ENCODE data around the gene PTGFRN. TPM values are rescaled to one million over a fixed set of nuclear protein-coding genes. Genes with fewer than 3 reads are reported as not detected.

The PTGFRN gene
- polyA plus RNA-seq, 4 donors: 31.1 to 68.1 (median 52.9) TPM

DNA sequence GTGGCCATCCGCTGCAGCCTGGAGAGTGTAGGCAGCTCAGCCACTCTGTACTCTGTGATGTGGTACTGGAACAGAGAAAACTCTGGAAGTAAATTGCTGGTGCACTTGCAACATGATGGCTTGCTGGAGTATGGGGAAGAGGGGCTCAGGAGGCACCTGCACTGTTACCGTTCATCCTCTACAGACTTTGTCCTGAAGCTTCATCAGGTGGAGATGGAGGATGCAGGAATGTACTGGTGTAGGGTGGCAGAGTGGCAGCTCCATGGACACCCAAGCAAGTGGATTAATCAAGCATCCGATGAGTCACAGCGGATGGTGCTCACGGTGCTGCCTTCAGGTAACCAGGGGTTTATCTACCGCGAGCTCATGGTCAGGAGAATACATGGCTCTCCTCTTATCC is 115.9 kb downstream of the PTGFRN start:
- DNase-seq (ENCODE audit: low read depth in 4 of 4, low spot score in 2 of 4): no peak

GRCh38 chr1:117026361-117026760 is 116.6 kb downstream of the PTGFRN start:
- DNase-seq (ENCODE audit: low read depth in 4 of 4, low spot score in 2 of 4): no peak

- no peak for DNase-seq (ENCODE audit: low read depth in 4 of 4, low spot score in 2 of 4)
These were observed 120.0 kb downstream of the PTGFRN start for GRCh38 chr1:117029685-117030084.

- no peak for DNase-seq (ENCODE audit: low read depth in 4 of 4, low spot score in 2 of 4)
These were observed 120.7 kb downstream of the PTGFRN start for GRCh38 chr1:117030271-117030877.

GRCh38 chr1:117032266-117032665 is 122.5 kb downstream of the PTGFRN start:
- DNase-seq (ENCODE audit: low read depth in 4 of 4, low spot score in 2 of 4): no peak

DNA sequence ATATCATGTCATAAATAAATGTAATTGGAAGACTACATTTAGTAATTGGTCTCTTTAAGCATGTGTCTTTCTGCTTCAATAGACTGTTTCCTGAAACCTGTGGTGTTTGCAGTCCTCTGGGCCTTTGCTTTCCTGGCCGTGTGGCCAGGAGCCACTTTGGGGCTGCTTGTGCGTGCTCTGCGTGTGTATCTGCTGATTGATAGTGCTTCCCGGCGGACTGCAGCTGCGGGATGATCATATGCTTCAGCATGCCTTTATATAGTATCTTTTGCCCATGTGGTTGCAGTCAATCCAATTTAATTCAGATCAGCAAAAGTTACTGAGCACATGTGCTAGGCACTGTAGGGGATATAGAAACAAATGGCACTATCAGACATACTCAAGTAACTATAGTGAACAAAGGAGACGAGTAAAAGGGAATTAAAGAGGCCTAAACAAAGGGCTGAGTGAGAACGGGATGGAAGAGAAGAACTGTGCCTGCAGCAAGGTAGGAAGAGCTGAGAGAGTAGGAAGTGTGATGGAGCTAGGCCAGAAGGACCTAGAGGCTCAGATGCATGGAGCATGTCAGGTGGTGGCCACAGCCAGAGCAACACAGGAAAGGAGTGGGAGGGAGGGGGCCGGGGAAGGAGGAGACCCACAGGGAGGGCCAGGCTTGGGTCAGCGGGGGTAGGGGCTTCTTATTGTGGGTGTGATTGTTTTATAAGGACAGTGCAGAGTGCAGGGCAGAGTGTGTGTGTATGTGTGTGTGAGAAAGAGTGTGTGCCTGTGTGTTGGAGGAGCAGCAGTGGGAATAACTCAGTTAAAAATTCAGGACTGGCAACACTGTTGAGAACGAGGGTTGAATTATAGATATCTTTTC is 123.2 kb downstream of the PTGFRN start:
- no peak for DNase-seq (ENCODE audit: low read depth in 4 of 4, low spot score in 2 of 4)

GRCh38 chr1:117033772-117034171 is 124.1 kb downstream of the PTGFRN start:
- DNase-seq (ENCODE audit: low read depth in 4 of 4, low spot score in 2 of 4): no peak

DNA sequence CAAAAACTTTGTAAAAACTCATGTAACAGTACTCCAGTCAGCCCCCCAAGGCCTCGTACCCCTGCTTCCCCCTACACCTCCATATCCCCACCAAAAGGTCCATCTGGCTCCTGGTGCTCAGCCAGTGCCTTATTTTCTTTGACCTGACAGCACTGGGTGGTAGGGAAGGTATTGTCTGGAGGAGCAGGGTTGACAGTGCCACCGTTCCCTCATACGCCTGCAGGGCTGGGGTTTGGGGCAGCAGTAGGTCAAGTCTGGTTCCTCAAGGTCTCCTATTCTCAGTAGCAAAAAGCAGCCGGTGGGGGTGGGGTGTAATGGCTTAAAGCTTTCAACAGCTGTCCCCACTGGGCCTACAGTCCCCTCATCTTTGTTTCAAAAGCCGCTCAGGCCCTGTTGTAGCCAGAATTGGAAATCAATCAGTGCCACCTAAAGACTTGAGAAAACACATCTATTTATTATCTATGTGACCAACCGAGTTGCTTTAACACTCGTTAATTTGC is 125.1 kb downstream of the PTGFRN start:
- no peak for DNase-seq (ENCODE audit: low read depth in 4 of 4, low spot score in 2 of 4)

- DNase-seq (ENCODE audit: low read depth in 4 of 4, low spot score in 2 of 4): peak in 1 of 4 donors; percentile 58
These were observed 126.3 kb downstream of the PTGFRN start for GRCh38 chr1:117036018-117036461.

- DNase-seq (ENCODE audit: low read depth in 4 of 4, low spot score in 2 of 4): no peak
These were observed 128.1 kb downstream of the PTGFRN start for GRCh38 chr1:117037802-117038201.

- no peak for DNase-seq (ENCODE audit: low read depth in 4 of 4, low spot score in 2 of 4)
These were observed 128.5 kb downstream of the PTGFRN start for GRCh38 chr1:117038236-117038635.

Other genes starting within 250 kb of the PTGFRN start
- 10 to 100 TPM; 26.0 to 29.4 (median 28.7) TPM for gene IGSF3, start 242.2 kb upstream of the PTGFRN start, polyA plus RNA-seq (ENCODE audit: insufficient read length in 4 of 4)
- under 1 TPM; 0.08 to 0.34 (median 0.20) TPM for gene CD2, start 155.5 kb upstream of the PTGFRN start, polyA plus RNA-seq (ENCODE audit: insufficient read length in 4 of 4)
- 1 to 10 TPM; 1.8 to 3.3 (median 2.2) TPM for gene CD101, start 91.8 kb downstream of the PTGFRN start, polyA plus RNA-seq (ENCODE audit: insufficient read length in 4 of 4)
- gene TTF2, start 150.4 kb downstream of the PTGFRN start, polyA plus RNA-seq (ENCODE audit: insufficient read length in 4 of 4): 10 to 100 TPM; 16.7 to 25.3 (median 22.2) TPM
- gene TRIM45, start 211.8 kb downstream of the PTGFRN start, polyA plus RNA-seq (ENCODE audit: insufficient read length in 4 of 4): 10 to 100 TPM; 15.1 to 29.7 (median 22.0) TPM